Eye (tissue), 1 donor: ENCODE results near the gene CGN.

Experiments used
- DNase-seq: peaks from one replicate; pipeline ENCODE4 v3.0.0-alpha.2; 2015

CGN gene

GRCh38 chr1:151526735-151527525 lies 15.7 kb downstream of the CGN start:
- no peak for DNase-seq

- no peak for DNase-seq
These were observed 18.1 kb downstream of the CGN start for GRCh38 chr1:151529211-151529702.

GRCh38 chr1:151529781-151530180 lies 18.6 kb downstream of the CGN start:
- DNase-seq = no peak

DNA sequence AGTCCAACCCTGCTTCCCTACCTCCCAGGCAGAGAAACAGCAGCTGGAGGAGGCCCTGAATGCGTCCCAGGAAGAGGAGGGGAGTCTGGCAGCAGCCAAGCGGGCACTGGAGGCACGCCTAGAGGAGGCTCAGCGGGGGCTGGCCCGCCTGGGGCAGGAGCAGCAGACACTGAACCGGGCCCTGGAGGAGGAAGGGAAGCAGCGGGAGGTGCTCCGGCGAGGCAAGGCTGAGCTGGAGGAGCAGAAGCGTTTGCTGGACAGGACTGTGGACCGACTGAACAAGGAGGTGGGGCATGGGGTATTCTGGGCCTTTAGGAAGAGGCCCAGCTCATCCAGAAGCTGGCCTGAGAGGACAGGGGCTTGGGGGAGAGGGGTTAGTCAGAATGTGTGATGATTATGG lies 19.3 kb downstream of the CGN start:
- DNase-seq = no peak

DNA sequence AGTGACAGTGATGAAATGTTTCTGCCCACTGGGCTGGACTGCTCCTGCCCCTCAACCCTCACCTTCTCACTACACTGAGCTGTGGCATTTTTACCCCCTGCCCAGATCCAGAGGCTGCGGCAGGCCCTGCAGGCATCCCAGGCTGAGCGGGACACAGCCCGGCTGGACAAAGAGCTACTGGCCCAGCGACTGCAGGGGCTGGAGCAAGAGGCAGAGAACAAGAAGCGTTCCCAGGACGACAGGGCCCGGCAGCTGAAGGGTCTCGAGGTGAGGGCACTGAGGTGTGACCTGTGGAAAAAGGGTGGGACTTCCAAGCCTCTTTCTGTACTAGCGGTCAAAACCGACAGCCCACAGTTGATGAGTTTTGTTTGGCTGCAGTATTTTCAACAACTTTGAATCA lies 22.7 kb downstream of the CGN start:
- no peak for DNase-seq

GRCh38 chr1:151534662-151535278 lies 23.6 kb downstream of the CGN start:
- DNase-seq = peak; percentile 82

- DNase-seq = no peak
These were observed 24.4 kb downstream of the CGN start for GRCh38 chr1:151535326-151536271.

GRCh38 chr1:151536499-151536898 lies 25.3 kb downstream of the CGN start:
- DNase-seq = no peak

DNA sequence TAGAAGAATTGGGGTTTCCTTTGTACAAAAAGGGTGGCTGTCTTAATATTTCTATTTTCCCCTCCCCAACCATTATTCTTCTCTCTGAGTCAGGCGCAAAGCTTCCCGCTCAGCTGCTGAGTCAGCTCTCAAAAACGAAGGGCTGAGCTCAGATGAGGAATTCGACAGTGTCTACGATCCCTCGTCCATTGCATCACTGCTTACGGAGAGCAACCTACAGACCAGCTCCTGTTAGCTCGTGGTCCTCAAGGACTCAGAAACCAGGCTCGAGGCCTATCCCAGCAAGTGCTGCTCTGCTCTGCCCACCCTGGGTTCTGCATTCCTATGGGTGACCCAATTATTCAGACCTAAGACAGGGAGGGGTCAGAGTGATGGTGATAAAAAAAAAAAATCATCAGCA lies 25.9 kb downstream of the CGN start:
- DNase-seq = no peak

GRCh38 chr1:151539321-151540020 lies 28.3 kb downstream of the CGN start:
- no peak for DNase-seq

GRCh38 chr1:151540021-151540981 lies 29.1 kb downstream of the CGN start, which contains the start of gene TUFT1:
TUFT1 (plus strand) TSS chr1:151540309; CDS start chr1:151540367, 58 bp downstream.
- peak; percentile 97 for DNase-seq

DNA sequence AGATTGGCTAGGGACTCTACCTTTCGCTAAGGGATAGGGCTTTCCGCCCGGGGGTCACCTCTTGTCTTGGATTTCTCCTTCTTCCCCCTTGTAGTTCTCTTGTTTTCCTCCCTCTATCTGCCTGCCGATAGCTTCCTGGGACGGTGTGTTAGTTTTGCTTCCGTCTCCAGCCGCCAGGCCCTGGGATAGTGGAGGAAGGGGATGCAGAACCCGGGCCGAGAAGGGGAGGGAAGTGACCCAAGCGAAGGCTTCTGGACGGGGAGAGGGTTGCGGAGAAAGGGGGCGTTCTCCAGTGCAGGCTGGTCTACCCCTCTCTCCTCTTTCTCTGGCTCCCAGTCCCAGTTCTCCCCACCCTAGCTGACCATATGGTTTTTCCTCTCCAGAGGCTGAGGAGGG lies 29.8 kb downstream of the CGN start:
- peak; percentile 72 for DNase-seq

- DNase-seq = no peak
These were observed 30.6 kb downstream of the CGN start for GRCh38 chr1:151541752-151542151.

- DNase-seq = no peak
These were observed 31.5 kb downstream of the CGN start for GRCh38 chr1:151542710-151543129.

DNA sequence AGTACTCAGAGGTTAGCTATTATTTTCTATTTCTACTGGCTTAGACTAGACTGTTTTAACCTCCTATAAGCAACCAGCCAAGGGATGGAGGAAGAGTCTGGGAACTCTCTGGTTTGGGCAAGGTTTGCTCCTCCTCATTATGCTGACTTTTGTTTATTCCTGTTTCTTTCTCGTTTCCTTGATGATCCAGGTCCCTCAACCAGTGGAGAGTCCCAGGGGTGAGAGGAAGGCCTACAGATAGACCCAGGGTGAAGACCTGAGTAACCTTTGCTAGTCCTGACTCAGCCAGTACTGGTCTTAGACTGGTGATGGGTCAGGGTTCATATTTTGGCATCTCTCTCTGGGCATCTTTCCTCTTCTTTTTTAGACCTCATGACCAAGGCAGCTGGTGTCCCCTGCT lies 34.4 kb downstream of the CGN start:
- DNase-seq = no peak

DNA sequence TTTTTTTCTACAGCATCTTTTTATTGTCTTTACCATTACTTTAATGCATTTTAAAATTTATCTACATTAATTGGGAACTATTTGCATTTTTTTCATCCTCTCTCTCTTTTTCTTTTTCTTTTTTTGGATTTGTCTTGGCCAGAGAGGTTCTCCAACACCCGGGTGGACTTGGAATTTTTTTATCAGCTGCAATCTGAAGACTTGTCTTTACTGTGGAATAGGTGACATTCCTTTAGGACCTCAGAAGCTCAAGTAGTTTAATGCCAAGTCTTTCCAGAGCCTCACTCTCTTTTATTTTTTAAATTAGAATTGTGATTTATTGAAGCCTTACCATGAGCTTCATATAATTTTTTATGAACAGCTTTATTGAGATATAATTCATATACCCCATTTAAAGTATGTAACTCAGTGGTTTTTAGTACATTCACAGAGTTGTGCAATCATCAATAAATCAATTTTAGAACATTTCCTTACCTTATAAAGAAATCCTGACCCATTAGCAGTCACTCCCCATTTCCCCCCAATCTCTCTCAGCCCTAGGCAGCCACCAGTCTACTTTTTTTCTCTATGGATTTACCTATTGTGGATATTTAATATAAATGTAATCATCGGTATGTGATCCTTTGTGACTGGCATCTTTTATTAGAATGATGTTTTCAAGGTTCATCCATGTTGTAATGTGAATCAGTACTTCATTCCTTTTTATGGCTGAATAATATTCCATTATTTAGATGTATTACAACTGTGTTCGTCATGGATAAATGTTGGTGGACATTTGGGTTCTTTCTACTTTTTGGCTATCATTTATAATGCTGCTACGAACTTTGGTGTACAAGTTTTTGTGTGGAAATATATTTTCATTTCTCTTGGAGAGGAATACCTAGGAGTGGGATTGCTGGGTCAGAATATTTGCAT lies 35.1 kb downstream of the CGN start:
- DNase-seq = no peak

GRCh38 chr1:151547119-151547899 lies 36.1 kb downstream of the CGN start:
- peak; percentile 65 for DNase-seq

- DNase-seq = no peak
These were observed 36.7 kb downstream of the CGN start for GRCh38 chr1:151547900-151548230.

GRCh38 chr1:151549199-151549598 lies 38.0 kb downstream of the CGN start:
- DNase-seq = no peak
